Large intestine (tissue), 3 donors: ENCODE results near the gene MGME1. TPM values are rescaled to one million over a fixed set of nuclear protein-coding genes. Genes with fewer than 3 reads are reported as not detected.

Experiments
- DNase-seq, 2 donors: peaks; one replicate each; pipeline versions ENCODE4 v3.0.0 to v3.0.0-alpha.2; 2013
- H3K27ac ChIP-seq: one replicate; pipeline ENCODE4 v1.5.1; 2013; ENCODE audit warnings: low read length
- H3K27me3 ChIP-seq: 2 replicates; pipeline ENCODE4 v1.6.1; 2013; ENCODE audit warnings: low read length; ENCODE audit not compliant: control insufficient read depth, insufficient read depth
- H3K36me3 ChIP-seq: 2 replicates; pipeline ENCODE4 v1.6.1; 2013; ENCODE audit warnings: low read length; ENCODE audit not compliant: control insufficient read depth, insufficient read depth
- H3K4me1 ChIP-seq: one replicate; pipeline ENCODE4 v1.6.1; 2013; ENCODE audit warnings: low read length; ENCODE audit not compliant: control insufficient read depth, insufficient read depth
- H3K4me3 ChIP-seq: one replicate; pipeline ENCODE4 v1.5.1; 2013; ENCODE audit warnings: low read length
- H3K9me3 ChIP-seq: one replicate; pipeline ENCODE4 v1.6.1; 2013; ENCODE audit warnings: mild to moderate bottlenecking, low read depth, low read length, moderate library complexity; ENCODE audit not compliant: control insufficient read depth
- WGBS: methylation state at CpG from one replicate; pipeline ENCODE4 v1.1.5; 2013; ENCODE audit warnings: low lambda C conversion rate; ENCODE audit not compliant: insufficient coverage; 5-methylcytosine and 5-hydroxymethylcytosine counted together
- polyA plus RNA-seq: library from polyadenylated mRNA; unstranded; fragments of 120-200 nt; gene quantifications from one replicate; pipeline ENCODE4 v1.2.1, GENCODE V29; 2013

Gene MGME1
- polyA plus RNA-seq, 1 donor, result 33.3 TPM

- H3K36me3 ChIP-seq, result no peaks in the 10 kb centered on the region
- peaks cover 4% of the 10 kb centered on the region for H3K9me3 ChIP-seq
- no CpG with 5 or more reads among the region's 5 CpGs for WGBS
- H3K27me3 ChIP-seq, result no peaks in the 10 kb centered on the region
- H3K27ac ChIP-seq, result no peak overlapping the region
- H3K4me1 ChIP-seq, result peaks cover 50% of the 10 kb centered on the region
- no peak for DNase-seq
- H3K4me3 ChIP-seq, result no peak overlapping the region
Measured at GRCh38 chr20:17932396-17932795, 36.4 kb upstream of the MGME1 start.

DNA sequence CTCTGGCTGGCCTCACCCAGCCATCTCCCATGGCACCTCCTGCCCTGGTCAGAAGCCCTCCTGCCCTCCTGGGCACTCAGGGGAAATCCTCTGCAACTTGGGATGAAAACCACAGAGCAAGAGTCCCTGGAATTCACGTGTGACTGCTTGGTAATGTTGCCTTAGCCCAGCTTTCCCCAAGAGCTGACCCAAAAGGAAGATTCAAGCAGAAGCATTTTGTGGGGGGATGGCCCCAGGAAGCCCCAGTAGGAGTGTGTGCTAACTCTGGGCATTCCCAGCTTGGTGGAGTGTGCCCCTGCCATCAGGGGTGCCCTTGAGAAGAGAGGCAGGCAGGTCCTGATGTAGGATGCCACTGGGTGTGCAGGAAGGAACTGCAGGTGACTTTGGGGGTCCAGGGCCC lies 35.7 kb upstream of the MGME1 start:
- Histone ChIP-seq H3K4me1 (peaks cover 49% of the 10 kb centered on the region), H3K27ac (no peak overlapping the region), H3K9me3 (peaks cover 4% of the 10 kb centered on the region), H3K36me3 (no peaks in the 10 kb centered on the region), H3K4me3 (no peak overlapping the region), H3K27me3 (no peaks in the 10 kb centered on the region)
- DNase-seq, result no peak
- WGBS, result no CpG with 5 or more reads among the region's 1 CpG

GRCh38 chr20:17933711-17934110 lies 35.1 kb upstream of the MGME1 start:
- Histone ChIP-seq H3K4me1 (peaks cover 47% of the 10 kb centered on the region), H3K36me3 (no peaks in the 10 kb centered on the region), H3K27me3 (no peaks in the 10 kb centered on the region), H3K4me3 (no peak overlapping the region), H3K27ac (no peak overlapping the region), H3K9me3 (peaks cover 4% of the 10 kb centered on the region)
- no CpG with 5 or more reads among the region's 5 CpGs for WGBS
- peak in 1 of 2 donors; percentile 17 for DNase-seq

DNA sequence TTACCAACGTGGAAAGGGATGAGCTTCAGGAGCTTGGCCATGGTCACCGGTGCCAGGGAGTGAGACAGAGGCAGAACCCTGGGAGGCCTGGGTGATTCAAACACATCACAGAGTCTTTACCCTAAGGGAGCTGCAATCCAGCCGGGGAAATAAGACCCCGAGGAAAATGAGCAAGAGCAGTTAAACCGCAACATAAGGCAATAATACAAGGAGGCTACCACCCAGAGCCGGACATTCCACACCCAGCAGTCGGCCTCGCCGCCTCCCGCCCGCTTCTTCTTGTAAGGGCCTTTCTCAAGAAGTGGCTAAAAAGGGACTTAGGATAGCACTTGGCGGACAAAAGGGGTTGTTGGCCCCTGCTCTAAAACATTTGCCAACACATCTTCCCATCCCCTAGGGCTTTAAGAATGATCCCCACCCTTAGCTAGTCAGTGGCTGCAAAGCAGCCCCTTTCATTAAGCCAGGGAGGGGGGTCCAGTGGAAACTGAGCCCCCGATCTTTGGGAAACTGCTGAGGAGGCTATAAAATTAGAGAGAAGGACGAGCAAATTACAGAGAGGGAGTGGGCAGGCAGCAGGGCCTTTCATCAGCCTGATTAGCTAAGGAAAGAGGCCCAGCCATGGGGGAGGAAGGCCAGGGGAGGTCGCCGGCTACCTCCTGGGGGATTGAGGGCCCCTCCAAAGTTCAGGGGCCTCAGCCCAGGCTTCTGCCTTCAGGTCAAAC lies 34.5 kb upstream of the MGME1 start:
- no peaks in the 10 kb centered on the region for H3K36me3 ChIP-seq
- H3K4me3 ChIP-seq, result no peak overlapping the region
- H3K27ac ChIP-seq, result no peak overlapping the region
- H3K27me3 ChIP-seq, result no peaks in the 10 kb centered on the region
- H3K9me3 ChIP-seq, result peaks cover 4% of the 10 kb centered on the region
- WGBS, result 100% methylated on average over 1 of the region's 16 CpGs
- H3K4me1 ChIP-seq, result peaks cover 47% of the 10 kb centered on the region
- DNase-seq, result no peak

GRCh38 chr20:17935186-17935585 lies 33.6 kb upstream of the MGME1 start:
- no peaks in the 10 kb centered on the region for H3K27me3 ChIP-seq
- H3K27ac ChIP-seq, result no peak overlapping the region
- peaks cover 1% of the 10 kb centered on the region for H3K36me3 ChIP-seq
- H3K4me3 ChIP-seq, result no peak overlapping the region
- WGBS, result no CpG with 5 or more reads among the region's 3 CpGs
- DNase-seq, result no peak
- H3K4me1 ChIP-seq, result peaks cover 42% of the 10 kb centered on the region
- H3K9me3 ChIP-seq, result peaks cover 4% of the 10 kb centered on the region

DNA sequence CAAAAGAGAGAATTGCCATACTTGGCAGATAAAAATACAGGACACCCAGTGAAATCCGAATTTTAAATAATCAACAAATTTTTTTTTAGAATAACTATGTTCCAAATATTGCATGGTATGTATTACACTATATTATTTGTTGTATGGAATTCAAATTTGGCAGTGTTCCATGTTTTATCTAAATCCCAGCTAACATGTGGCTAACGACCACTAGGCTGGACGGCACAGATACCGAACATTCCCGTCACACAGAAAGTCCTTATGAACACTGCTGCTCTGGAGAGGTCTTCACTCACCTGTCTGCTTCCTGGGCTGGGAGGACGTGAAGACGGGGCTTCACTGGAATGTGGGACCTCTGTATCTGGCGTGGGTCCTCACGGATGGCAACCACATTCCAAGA lies 33.1 kb upstream of the MGME1 start:
- peaks cover 4% of the 10 kb centered on the region for H3K9me3 ChIP-seq
- H3K27ac ChIP-seq, result no peak overlapping the region
- WGBS, result no CpG with 5 or more reads among the region's 9 CpGs

GRCh38 chr20:17936286-17936760 lies 32.5 kb upstream of the MGME1 start:
- DNase-seq, result no peak
- H3K36me3 ChIP-seq, result peaks cover 13% of the 10 kb centered on the region
- peaks cover 42% of the 10 kb centered on the region for H3K4me1 ChIP-seq
- H3K27ac ChIP-seq, result peak overlapping the region; percentile 14
- H3K9me3 ChIP-seq, result peaks cover 2% of the 10 kb centered on the region
- H3K27me3 ChIP-seq, result no peaks in the 10 kb centered on the region
- H3K4me3 ChIP-seq, result no peak overlapping the region
- WGBS, result 71% methylated on average over 2 of the region's 8 CpGs

More for the DNA sequence above, 33.1 kb upstream of the MGME1 start:
- Histone ChIP-seq H3K27me3 (no peaks in the 10 kb centered on the region), H3K4me1 (peaks cover 42% of the 10 kb centered on the region), H3K4me3 (no peak overlapping the region), H3K36me3 (peaks cover 7% of the 10 kb centered on the region)
- no peak for DNase-seq

- no peaks in the 10 kb centered on the region for H3K27me3 ChIP-seq
- peaks cover 42% of the 10 kb centered on the region for H3K4me1 ChIP-seq
- H3K27ac ChIP-seq, result peak overlapping the region; percentile 14
- no CpG with 5 or more reads among the region's 19 CpGs for WGBS
- H3K9me3 ChIP-seq, result no peaks in the 10 kb centered on the region
- H3K4me3 ChIP-seq, result no peak overlapping the region
- peaks cover 19% of the 10 kb centered on the region for H3K36me3 ChIP-seq
- DNase-seq, result peak; percentile 43 to 71
Measured at GRCh38 chr20:17936761-17937732, 31.8 kb upstream of the MGME1 start.

GRCh38 chr20:17938871-17939619 lies 29.8 kb upstream of the MGME1 start:
- no CpG with 5 or more reads among the region's 13 CpGs for WGBS

More at GRCh38 chr20:17938871-17939619, 29.8 kb upstream of the MGME1 start:
- peaks cover 37% of the 10 kb centered on the region for H3K36me3 ChIP-seq
- H3K4me1 ChIP-seq, result peaks cover 32% of the 10 kb centered on the region
- peak; percentile 72 to 79 for DNase-seq
- no peaks in the 10 kb centered on the region for H3K27me3 ChIP-seq
- no peak overlapping the region for H3K4me3 ChIP-seq
- H3K27ac ChIP-seq, result peak overlapping the region; percentile 22
- H3K9me3 ChIP-seq, result no peaks in the 10 kb centered on the region
